GM12878 (cell line): Measurements from ENCODE around the gene PDGFB. TPM values are rescaled to one million over a fixed set of nuclear protein-coding genes. Genes with fewer than 3 reads are reported as not detected.

Source experiments
- ATAC-seq: fragments of 200-7000 bp; cut with Tn5 transposase; 3 replicates; pipeline ENCODE4 v1.9.1; 2020; ENCODE audit warnings: mild to moderate bottlenecking, moderate library complexity
- BruUV-seq: library from RNA; stranded (reverse); fragments of 400-500 nt; replicated peaks from 2 replicates; lab custom pipeline; 2021; lab: Mats Ljungman, UMichigan
- CTCF ChIA-PET: fragments of 300-600 bp; sonication (Branson Sonifier 250); formaldehyde crosslinking; extraction: SDS; loops from one replicate; lab custom pipeline; 2021; ENCODE audit warnings: inconsistent platforms; lab: Yijun Ruan, JAX
- POLR2A ChIA-PET: fragments of 350-600 bp; formaldehyde crosslinking; extraction: SDS; loops from one replicate; lab custom pipeline; 2021; ENCODE audit warnings: inconsistent platforms; lab: Charles Lee
- RAD21 ChIA-PET: fragments of 300-600 bp; sonication (Branson Sonifier 250); formaldehyde crosslinking; loops from one replicate; lab custom pipeline; 2023; ENCODE audit warnings: antibody characterized with exemption; ENCODE audit not compliant: unreplicated experiment; lab: Charles Lee
- SMC1A ChIA-PET: fragments of 300-600 bp; sonication (Branson Sonifier 250); formaldehyde crosslinking; loops from one replicate; lab custom pipeline; 2023; ENCODE audit not compliant: unreplicated experiment, uncharacterized antibody; lab: Charles Lee
- DNase-seq: peaks from one replicate; pipeline ENCODE4 v3.0.0-alpha.2; 2011; ENCODE audit warnings: low read depth, low spot score
- FAIRE-seq: peaks from 3 replicates; lab custom pipeline; 2011; peaks lifted over from hg19 to GRCh38; lab: Jason Lieb, UNC
- H2AFZ ChIP-seq: 2 replicates; pipeline ENCODE4 v1.6.0; 2011; ENCODE audit warnings: low read depth, low read length, control low read depth; ENCODE audit not compliant: control insufficient read depth
- H3K27ac ChIP-seq: 2 replicates; pipeline ENCODE4 v1.5.1; 2011; ENCODE audit warnings: control low read depth; ENCODE audit not compliant: control insufficient read depth, insufficient read depth
- H3K27me3 ChIP-seq, 2 experiments: replicated peaks in 1 of 2; 2 replicates each; pipeline versions ENCODE4 v1.6.0 to v1.6.1; 2011; ENCODE audit warnings: low read length in 1 of 2; ENCODE audit not compliant: control insufficient read depth in 2 of 2, insufficient read depth in 2 of 2
- H3K36me3 ChIP-seq, 2 experiments: 2 replicates each; pipeline ENCODE4 v1.5.1; 2011; ENCODE audit warnings: low read length in 1 of 2; ENCODE audit not compliant: control insufficient read depth in 2 of 2, insufficient read depth in 2 of 2
- H3K4me1 ChIP-seq: 2 replicates; pipeline ENCODE4 v1.6.1; 2011; ENCODE audit warnings: mild to moderate bottlenecking, low read length, moderate library complexity, mixed read lengths; ENCODE audit not compliant: control insufficient read depth, insufficient read depth
- H3K4me2 ChIP-seq: 2 replicates; pipeline ENCODE4 v1.6.0; 2011; ENCODE audit warnings: control low read depth; ENCODE audit not compliant: control insufficient read depth, insufficient read depth
- H3K4me3 ChIP-seq: fragments of 200-600 bp; sonication (generic); 2 replicates; pipeline ENCODE4 v1.5.1; 2016
- H3K79me2 ChIP-seq: 2 replicates; pipeline ENCODE4 v1.6.0; 2011; ENCODE audit warnings: low read length; ENCODE audit not compliant: control insufficient read depth, insufficient read depth
- H3K9ac ChIP-seq: 2 replicates; pipeline ENCODE4 v1.8.0; 2011; ENCODE audit warnings: low read length, control low read depth, mixed read lengths; ENCODE audit not compliant: control insufficient read depth, insufficient read depth
- H3K9me3 ChIP-seq: replicated peaks from 3 replicates; pipeline ENCODE4 v1.5.1; 2011; ENCODE audit warnings: mild to moderate bottlenecking, low read length; ENCODE audit not compliant: control insufficient read depth, insufficient read depth
- H4K20me1 ChIP-seq: 2 replicates; pipeline ENCODE4 v1.6.0; 2011; ENCODE audit not compliant: control insufficient read depth, insufficient read depth
- CREB1 ChIP-seq: IDR thresholded peaks from 2 replicates; pipeline ENCODE4 v1.6.1; 2012; ENCODE audit warnings: low read depth, mild to moderate bottlenecking, inconsistent platforms
- EGR1 ChIP-seq, 2 experiments: IDR thresholded peaks; 1 replicate in 1 of 2; 2 replicates in 1 of 2; pipeline ENCODE4 v1.6.1; 2011 to 2012; ENCODE audit warnings: low read depth in 2 of 2, low read length in 2 of 2, borderline replicate concordance in 1 of 2, mild to moderate bottlenecking in 1 of 2, moderate library complexity in 1 of 2
- ETV6 ChIP-seq, 2 experiments: fragments of 450-650 bp in 1 of 2; IDR thresholded peaks in 1 of 2; conservative IDR thresholded peaks in 1 of 2; 2 replicates each; pipeline ENCODE4 v1.6.1; 2014; ENCODE audit warnings: antibody characterized with exemption in 1 of 2, borderline replicate concordance in 1 of 2, low read depth in 1 of 2, mild to moderate bottlenecking in 1 of 2, moderate library complexity in 1 of 2
- IRF4 ChIP-seq: IDR thresholded peaks from 2 replicates; pipeline ENCODE4 v1.6.1; 2011; ENCODE audit warnings: low read depth, low read length
- MYB ChIP-seq: fragments of 150-350 bp; IDR thresholded peaks from 2 replicates; pipeline ENCODE4 v1.6.1; 2014; ENCODE audit warnings: mild to moderate bottlenecking, low read depth, low read length, borderline replicate concordance
- SMC3 ChIP-seq: IDR thresholded peaks from 2 replicates; pipeline ENCODE4 v1.6.1; 2011; ENCODE audit warnings: low read length, improper control_type of control experiment, borderline replicate concordance
- TCF7 ChIP-seq: IDR thresholded peaks from 2 replicates; pipeline ENCODE4 v1.6.1; 2014; ENCODE audit warnings: antibody characterized with exemption, borderline replicate concordance
- WGBS: methylation state at CpG from one replicate; pipeline ENCODE4 v1.1.6; 2016; ENCODE audit warnings: low lambda C conversion rate; ENCODE audit not compliant: insufficient replicate concordance, insufficient coverage; ENCODE audit errors: missing lambda C conversion rate; 5-methylcytosine and 5-hydroxymethylcytosine counted together
- in situ Hi-C: fragments of 300-500 bp; cut with MboI; formaldehyde crosslinking; loops from 9 replicates; pipeline ENCODE4 v1.14.3; 2018; ENCODE audit warnings: mixed read lengths
- intact Hi-C: fragments of 100-400 bp; cut with micrococcal nuclease; formaldehyde crosslinking; loops from one replicate; pipeline ENCODE4 v1.14.2; 2022; ENCODE audit not compliant: unreplicated experiment
- polyA plus RNA-seq, 11 experiments: library from polyadenylated mRNA; depleted of rRNA in 4 of 11; unstranded in 6 of 11; stranded (reverse) in 5 of 11; fragments of >200 nt; fragmentation: Nextera tagmentation in 4 of 11; fragmentation: Illumina TruSeq in 1 of 11; extraction: Ambion mirVana in 4 of 11; extraction: Trizol in 1 of 11; gene quantifications; 1 replicate in 1 of 11; 2 replicates in 10 of 11; pipeline versions ENCODE4 v1.2.1 to v1.2.3, GENCODE V29; 2011 to 2016; ENCODE audit warnings: inconsistent platforms in 2 of 11, missing spikeins in 2 of 11, low read depth in 1 of 11
- total RNA-seq, 4 experiments: library from RNA; depleted of rRNA in 3 of 4; stranded (reverse); fragments of >200 nt in 3 of 4; fragmentation: Illumina TruSeq in 1 of 4; extraction: Trizol in 1 of 4; gene quantifications; 2 replicates each; pipeline versions ENCODE4 v1.2.1 to v1.2.3, GENCODE V29; 2013 to 2021
- TF ChIP-seq, protein P1 (sequence below): fragments of 450-650 bp; IDR thresholded peaks from 2 replicates; pipeline ENCODE4 v1.6.1; 2017; ENCODE audit warnings: mild to moderate bottlenecking
- TF ChIP-seq, protein P2 (sequence below): fragments of 450-650 bp; IDR thresholded peaks from 2 replicates; pipeline ENCODE4 v1.6.1; 2018; ENCODE audit warnings: mild to moderate bottlenecking, low read depth, moderate library complexity; ENCODE audit not compliant: partially characterized antibody
- TF ChIP-seq, protein P3 (sequence below): fragments of 450-650 bp; IDR thresholded peaks from 2 replicates; pipeline ENCODE4 v1.6.1; 2014; ENCODE audit warnings: mild to moderate bottlenecking
- TF ChIP-seq, protein P4 (sequence below): IDR thresholded peaks from 2 replicates; pipeline ENCODE4 v1.6.1; 2011; ENCODE audit warnings: mild to moderate bottlenecking, low read depth, low read length, moderate library complexity; ENCODE audit not compliant: insufficient replicate concordance

PDGFB gene
- total and polyA plus RNA-seq, 10 of the 15 experiments (the other 5 are each of a cell fraction or from before 2014, with no cell fraction given), result 0.13 to 1.1 (median 0.56) TPM; not detected in 1

DNA sequence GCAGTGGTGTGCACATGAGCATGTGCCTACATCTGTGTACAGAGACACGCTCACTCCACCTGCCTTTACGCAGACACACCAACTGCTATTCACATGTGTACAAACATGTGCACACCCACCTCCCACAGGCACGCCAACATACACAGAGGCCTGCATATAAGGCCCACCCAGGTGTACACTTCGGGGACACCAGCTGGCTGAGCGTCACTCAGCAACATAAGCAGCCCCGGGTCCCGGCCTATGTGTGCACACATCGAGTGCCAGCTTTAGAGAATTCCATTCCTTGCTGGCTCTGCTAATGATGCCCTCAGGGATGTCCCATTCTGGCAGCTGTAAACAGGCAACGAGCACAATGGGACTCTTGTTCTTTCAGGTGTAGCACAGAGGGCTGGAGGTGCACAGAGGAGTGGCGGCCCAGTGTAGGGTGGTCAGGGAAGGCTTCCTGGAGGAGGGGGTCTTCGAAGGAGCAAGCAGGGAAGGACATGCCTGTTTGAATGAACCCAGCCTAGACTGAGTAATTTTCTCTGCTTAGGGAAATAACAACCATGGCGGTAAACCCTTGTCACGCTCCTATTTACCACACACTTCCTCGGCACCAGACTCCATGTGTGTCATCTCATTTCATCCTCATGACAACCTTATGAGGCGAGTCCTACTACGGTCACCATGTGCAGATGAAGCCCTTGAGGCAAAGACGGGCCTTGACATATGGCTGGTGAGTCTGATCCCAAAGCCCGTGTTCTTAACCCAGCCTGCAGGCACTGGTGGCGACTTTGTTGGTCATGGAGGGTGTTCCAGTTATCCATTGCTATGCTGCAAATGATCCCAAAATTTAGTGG is 39.6 kb upstream of the PDGFB start (continued):
- TF ChIP-seq, protein P1, sequence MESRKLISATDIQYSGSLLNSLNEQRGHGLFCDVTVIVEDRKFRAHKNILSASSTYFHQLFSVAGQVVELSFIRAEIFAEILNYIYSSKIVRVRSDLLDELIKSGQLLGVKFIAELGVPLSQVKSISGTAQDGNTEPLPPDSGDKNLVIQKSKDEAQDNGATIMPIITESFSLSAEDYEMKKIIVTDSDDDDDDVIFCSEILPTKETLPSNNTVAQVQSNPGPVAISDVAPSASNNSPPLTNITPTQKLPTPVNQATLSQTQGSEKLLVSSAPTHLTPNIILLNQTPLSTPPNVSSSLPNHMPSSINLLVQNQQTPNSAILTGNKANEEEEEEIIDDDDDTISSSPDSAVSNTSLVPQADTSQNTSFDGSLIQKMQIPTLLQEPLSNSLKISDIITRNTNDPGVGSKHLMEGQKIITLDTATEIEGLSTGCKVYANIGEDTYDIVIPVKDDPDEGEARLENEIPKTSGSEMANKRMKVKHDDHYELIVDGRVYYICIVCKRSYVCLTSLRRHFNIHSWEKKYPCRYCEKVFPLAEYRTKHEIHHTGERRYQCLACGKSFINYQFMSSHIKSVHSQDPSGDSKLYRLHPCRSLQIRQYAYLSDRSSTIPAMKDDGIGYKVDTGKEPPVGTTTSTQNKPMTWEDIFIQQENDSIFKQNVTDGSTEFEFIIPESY, result no peak
- TF ChIP-seq ETV6 (conservative IDR thresholded peaks at IDR 0.05 in 1 of 2, IDR thresholded peaks at IDR 0.05 in 1 of 2; ENCODE audit: borderline replicate concordance in 1 of 2, low read depth in 1 of 2), result no peak
- no peak for TF ChIP-seq IRF4
- no peak for TF ChIP-seq EGR1 (IDR thresholded peaks at IDR 0.05; ENCODE audit: borderline replicate concordance in 1 of 2, low read depth in 2 of 2, low read length in 2 of 2)

DNA sequence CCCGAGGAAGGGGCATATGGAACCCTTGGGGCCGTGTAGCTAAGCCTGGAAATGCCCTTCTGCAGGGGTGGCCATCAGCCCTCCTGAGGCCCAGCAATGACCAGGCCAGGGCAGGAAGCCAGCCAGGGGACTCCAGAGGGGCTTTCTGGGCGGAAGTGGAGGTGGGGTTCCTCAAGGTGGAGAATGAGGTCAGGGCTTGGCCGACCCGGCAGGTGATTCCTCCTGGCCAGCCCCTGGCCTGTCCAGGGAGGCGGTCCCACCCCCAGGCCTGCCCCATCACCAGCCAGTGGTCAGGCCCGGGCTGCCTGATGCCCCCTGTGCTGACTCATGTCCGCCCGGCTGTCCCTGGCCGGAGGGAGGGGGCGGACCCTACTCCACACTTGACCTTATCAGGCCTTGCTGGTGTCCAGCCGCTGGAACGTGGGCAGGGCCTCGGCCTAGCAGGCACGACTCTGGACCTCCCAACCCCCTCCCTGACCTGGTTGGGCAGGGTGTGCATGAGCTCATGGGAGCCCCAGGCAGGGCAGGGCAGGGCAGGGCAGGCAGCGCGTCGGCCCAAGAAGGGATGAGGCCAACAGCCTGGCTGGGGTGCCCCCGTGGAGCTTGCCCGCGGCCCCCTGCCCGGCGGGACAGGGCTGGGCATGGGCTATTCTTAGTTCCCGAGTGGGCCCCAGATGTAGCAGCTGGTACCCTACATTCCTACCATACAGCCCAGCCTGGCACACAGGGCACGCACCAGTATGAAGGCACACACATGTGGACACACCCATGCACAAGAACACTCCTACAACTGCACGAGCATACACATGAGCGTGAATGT is 38.8 kb upstream of the PDGFB start:
- no peak overlapping the region for H3K4me2 ChIP-seq
- no peaks in the 10 kb centered on the region for H3K79me2 ChIP-seq
- peaks cover 15% of the 10 kb centered on the region for H3K4me1 ChIP-seq
- FAIRE-seq, result no peak
- ChIA-PET POLR2A (no interaction called here), RAD21 (interaction anchor here (1.5 kb wide), 1 partner anchor 113 kb away, joined by 5 read pairs; no protein-coding TSS in a partner anchor), CTCF (interaction anchor here (1.1 to 1.4 kb wide), 2 partner anchors 22 to 35 kb away, joined by 3 read pairs; partner anchors contain the start of gene RPL3), SMC1A (no interaction called here)
- WGBS, result 67% methylated on average over 27 of the region's 27 CpGs
- no peaks in the 10 kb centered on the region for H3K27me3 ChIP-seq
- no peak overlapping the region for H3K27ac ChIP-seq
- no peak for DNase-seq
- BruUV-seq, result no TSS peak
- no peak overlapping the region for H3K9ac ChIP-seq
- peak; percentile 10; the same call in 2 of the 3 replicates for ATAC-seq
- H3K9me3 ChIP-seq, result no peaks in the 10 kb centered on the region; the same call in 2 of the 3 replicates
- H2AFZ ChIP-seq, result no peak overlapping the region
- no peaks in the 10 kb centered on the region for H3K36me3 ChIP-seq
- in situ Hi-C loops (no loop called here), intact Hi-C loops (no loop called here)
- H4K20me1 ChIP-seq, result no peaks in the 10 kb centered on the region
- no peak overlapping the region for H3K4me3 ChIP-seq
- TF ChIP-seq, protein P2, sequence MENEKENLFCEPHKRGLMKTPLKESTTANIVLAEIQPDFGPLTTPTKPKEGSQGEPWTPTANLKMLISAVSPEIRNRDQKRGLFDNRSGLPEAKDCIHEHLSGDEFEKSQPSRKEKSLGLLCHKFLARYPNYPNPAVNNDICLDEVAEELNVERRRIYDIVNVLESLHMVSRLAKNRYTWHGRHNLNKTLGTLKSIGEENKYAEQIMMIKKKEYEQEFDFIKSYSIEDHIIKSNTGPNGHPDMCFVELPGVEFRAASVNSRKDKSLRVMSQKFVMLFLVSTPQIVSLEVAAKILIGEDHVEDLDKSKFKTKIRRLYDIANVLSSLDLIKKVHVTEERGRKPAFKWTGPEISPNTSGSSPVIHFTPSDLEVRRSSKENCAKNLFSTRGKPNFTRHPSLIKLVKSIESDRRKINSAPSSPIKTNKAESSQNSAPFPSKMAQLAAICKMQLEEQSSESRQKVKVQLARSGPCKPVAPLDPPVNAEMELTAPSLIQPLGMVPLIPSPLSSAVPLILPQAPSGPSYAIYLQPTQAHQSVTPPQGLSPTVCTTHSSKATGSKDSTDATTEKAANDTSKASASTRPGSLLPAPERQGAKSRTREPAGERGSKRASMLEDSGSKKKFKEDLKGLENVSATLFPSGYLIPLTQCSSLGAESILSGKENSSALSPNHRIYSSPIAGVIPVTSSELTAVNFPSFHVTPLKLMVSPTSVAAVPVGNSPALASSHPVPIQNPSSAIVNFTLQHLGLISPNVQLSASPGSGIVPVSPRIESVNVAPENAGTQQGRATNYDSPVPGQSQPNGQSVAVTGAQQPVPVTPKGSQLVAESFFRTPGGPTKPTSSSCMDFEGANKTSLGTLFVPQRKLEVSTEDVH, result no peak
- TF ChIP-seq, protein P3, sequence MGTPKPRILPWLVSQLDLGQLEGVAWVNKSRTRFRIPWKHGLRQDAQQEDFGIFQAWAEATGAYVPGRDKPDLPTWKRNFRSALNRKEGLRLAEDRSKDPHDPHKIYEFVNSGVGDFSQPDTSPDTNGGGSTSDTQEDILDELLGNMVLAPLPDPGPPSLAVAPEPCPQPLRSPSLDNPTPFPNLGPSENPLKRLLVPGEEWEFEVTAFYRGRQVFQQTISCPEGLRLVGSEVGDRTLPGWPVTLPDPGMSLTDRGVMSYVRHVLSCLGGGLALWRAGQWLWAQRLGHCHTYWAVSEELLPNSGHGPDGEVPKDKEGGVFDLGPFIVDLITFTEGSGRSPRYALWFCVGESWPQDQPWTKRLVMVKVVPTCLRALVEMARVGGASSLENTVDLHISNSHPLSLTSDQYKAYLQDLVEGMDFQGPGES, result no peak
- TF ChIP-seq, protein P4, sequence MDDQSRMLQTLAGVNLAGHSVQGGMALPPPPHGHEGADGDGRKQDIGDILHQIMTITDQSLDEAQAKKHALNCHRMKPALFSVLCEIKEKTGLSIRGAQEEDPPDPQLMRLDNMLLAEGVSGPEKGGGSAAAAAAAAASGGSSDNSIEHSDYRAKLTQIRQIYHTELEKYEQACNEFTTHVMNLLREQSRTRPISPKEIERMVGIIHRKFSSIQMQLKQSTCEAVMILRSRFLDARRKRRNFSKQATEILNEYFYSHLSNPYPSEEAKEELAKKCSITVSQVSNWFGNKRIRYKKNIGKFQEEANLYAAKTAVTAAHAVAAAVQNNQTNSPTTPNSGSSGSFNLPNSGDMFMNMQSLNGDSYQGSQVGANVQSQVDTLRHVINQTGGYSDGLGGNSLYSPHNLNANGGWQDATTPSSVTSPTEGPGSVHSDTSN, result no peak
- no peak for TF ChIP-seq TCF7
- no peak for TF ChIP-seq MYB
- TF ChIP-seq CREB1, result no peak
- TF ChIP-seq SMC3, result no peak
